GM23248 (cell line): Measurements from ENCODE around the gene ASIC1.

Experiments
- EZH2 ChIP-seq: fragments of 200-600 bp; sonication (generic); IDR thresholded peaks from 2 replicates; pipeline ENCODE4 v1.6.1; 2018; ENCODE audit warnings: antibody characterized with exemption, mild to moderate bottlenecking; ENCODE audit not compliant: insufficient read depth, poor library complexity, severe bottlenecking
- EZH2phosphoT487 ChIP-seq: fragments of 200-600 bp; sonication (generic); IDR thresholded peaks from 2 replicates; pipeline ENCODE4 v1.6.1; 2018; ENCODE audit warnings: antibody characterized with exemption, moderate library complexity, mild to moderate bottlenecking, low read depth; ENCODE audit not compliant: insufficient read depth

DNA sequence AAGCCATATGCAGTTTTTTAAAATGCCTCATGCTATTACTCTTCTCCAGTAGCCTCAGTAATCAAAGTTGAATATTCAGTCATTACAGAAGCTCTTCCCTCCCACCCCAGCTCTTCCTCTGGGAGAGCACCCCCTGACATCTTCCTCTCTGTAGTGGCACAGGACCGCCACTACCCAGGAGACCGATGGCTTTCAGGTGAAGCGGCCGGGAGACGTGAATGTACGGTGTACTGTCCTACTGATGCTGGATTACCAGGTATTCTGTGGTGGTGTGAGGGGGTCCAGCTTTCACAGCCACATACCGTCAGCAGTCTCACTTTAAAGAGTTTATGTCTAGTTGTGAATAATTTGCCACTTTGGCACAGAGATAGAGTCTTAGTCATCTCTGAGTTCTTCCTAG lies 32.3 kb downstream of the ASIC1 start:
- TF ChIP-seq EZH2 (no peak), EZH2phosphoT487 (no peak)
